ENCODE results near the gene THOP1.
"Not testable (repeated sequence)": the region's sequence is repeated elsewhere in the genome, so short reads cannot be mapped to it uniquely, and the experiment has no call there.

THOP1 gene

GRCh38 chr19:2817237-2817829 lies 32.0 kb downstream of the THOP1 start:
- DNase-seq: not testable (repeated sequence)

DNA sequence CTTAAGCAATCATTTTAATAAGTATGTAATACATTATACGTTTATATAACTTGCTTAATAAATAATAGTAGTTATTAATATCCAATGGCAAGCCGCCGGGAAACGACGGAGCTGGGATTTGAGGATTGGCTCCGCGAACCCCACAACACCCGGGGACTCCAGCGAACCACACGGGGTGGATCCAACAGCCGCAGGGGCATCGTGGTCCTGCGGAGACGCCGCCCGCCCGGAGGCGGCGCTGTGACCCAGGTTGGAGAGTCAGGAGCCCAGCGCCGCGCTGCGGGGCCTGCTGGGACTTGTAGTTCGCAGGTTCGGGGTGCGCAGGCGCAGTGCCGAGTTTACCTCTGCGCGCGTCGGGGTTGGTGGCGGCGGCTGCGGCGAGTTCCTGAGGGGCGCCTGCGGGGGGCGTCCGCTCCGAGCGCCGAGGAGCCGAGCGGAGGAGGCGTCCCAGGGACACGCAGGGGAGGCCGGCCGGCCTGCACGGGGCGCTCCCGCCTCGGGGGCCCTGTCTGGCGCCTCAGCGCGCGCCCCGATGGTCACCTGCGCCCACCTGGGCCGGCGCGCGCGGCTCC lies 34.3 kb downstream of the THOP1 start, which contains the start of gene ZNF554:
ZNF554 (plus strand) TSS at position 329 of the 572 bp plus-strand sequence; CDS start at position 533, 204 bp downstream.
- peak; percentile 24 to 94 (median 84) for DNase-seq

- DNase-seq: peak in 1 of 14 donors; percentile 38
These were observed 34.9 kb downstream of the THOP1 start for GRCh38 chr19:2820112-2820702.

- DNase-seq: no peak
These were observed 37.5 kb downstream of the THOP1 start for GRCh38 chr19:2822846-2823245.

GRCh38 chr19:2823646-2824045 lies 38.3 kb downstream of the THOP1 start:
- no peak for DNase-seq

DNA sequence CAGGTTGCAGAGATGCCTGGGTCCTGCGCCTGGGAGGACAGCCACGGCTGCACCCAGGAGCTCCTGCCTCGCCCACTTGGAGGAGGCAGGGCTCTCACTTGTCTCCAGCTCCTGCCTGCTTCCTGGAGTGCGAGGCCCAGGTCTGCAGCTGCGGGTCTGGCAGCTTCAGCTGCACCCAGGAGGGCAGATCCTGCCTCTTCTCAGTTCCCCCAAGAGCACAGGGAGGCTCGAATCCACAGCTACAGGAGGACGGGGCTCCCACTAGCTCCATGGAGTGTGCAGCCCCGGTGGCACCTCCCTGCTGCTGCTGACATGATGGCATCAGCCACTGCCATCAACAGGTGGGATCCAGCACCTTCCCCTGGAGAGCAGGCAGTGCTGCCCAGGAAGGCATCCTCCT lies 38.8 kb downstream of the THOP1 start:
- no peak for DNase-seq

GRCh38 chr19:2827022-2827421 lies 41.7 kb downstream of the THOP1 start:
- no peak for DNase-seq

DNA sequence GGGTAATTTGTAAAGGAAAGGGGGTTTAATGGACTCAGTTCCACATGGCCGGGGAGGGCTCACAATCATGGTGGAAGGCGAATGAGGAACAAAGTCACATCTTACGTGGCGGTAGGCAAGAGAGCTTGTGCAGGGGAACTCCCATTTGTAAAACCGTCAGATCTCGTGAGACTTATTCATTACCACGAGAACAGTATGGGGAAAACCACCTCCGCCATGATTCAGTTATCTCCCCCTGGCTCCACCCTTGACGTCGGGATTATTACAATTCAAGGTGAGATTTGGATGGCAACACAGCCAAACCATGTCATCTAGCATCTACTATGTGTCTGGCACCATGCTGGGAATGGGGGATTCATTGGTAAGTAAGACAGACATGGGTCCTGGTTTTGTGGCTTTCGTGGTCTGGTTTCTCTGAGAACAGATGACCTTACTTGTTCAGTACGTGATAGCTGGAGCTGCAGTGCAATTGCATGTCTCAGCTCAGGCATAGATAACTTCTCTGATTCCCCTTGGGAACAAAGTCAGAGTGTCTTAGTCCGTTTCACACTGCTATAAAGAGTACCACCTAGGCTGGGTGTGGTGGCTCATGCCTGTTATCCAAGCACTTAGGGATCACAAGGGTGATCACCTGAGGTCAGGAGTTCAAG lies 42.7 kb downstream of the THOP1 start:
- DNase-seq: no peak

DNA sequence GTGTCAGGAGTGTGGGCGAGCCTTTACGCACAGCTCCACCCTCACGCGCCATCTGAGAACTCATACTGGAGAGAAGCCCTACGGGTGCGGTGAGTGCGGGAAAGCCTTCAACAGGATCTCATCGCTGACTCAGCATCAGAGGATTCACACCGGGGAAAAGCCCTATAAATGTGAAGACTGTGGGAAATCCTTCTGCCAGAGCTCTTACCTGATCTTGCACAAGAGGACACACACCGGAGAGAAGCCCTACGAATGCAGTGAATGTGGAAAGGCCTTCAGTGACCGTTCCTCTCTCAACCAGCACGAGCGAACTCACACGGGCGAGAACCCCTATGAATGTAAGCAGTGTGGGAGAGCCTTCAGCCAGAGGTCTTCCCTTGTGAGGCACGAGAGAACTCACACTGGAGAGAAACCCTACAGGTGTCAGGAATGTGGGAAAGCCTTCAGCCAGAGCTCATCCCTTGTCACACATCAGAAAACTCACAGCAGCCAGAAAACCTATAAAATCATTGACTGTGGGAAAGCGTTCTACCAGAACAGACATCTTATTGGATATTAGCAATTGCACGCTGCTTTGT lies 49.1 kb downstream of the THOP1 start:
- no peak for DNase-seq

GRCh38 chr19:2837430-2837829 lies 52.1 kb downstream of the THOP1 start:
- no peak for DNase-seq

DNA sequence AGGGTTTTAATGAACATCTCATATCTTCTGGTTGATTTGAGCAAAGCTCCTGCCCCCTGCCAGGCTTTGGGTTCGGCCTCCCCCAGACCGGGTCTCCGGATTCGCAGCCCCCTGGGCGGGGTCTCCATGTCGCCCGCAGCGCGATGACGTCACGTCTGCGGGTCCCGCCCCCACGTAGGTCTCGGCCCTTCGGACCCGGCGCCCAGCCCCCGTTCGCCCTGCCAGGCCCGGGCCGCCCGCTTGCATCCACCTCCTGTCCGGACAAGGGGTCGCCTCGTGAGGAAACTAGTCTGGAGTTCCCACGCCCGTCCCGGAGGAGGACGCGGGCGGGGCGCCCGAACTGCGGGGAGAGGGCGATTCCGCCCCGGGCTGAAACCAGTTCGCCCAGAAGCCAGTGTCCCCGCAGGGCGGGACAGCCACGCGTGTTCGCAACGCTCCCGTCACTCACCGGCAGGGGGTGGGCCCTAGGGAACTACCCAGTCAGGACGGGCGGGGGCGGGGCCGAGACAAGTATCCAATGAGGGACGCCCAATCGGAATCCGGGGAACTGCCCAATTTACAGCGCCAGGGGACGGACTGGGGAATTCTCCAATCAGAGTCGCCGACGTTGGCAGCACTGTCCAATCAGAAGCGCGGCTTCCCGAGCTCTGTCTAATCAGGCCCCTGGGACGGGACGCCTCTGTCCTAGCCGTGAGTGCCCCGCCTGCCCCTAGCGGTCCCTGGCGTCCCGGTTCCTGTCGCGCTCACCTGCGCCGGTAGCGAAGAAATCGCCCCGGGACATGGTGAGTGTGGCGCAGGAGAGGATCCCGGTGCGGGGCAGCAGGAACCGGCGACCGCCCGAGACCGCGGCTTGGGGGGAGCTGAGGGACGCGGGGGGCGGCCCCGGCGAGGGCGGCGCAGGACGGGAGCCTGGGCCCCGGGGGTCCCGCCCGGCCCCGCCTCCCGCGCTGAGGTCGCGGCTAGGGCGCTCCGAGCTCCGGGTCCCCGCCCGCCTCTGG lies 55.8 kb downstream of the THOP1 start, which contains the start of gene ZNF555:
ZNF555 (plus strand) TSS at position 682 of the 998 bp plus-strand sequence; CDS start at position 780, 98 bp downstream.
- peak; percentile 94 to 100 (median 99) for DNase-seq

- DNase-seq: no peak
These were observed 56.7 kb downstream of the THOP1 start for GRCh38 chr19:2841855-2842574.

- no peak for DNase-seq
These were observed 59.8 kb downstream of the THOP1 start for GRCh38 chr19:2845107-2845506.

- no peak for DNase-seq
These were observed 61.0 kb downstream of the THOP1 start for GRCh38 chr19:2846180-2846894.

DNA sequence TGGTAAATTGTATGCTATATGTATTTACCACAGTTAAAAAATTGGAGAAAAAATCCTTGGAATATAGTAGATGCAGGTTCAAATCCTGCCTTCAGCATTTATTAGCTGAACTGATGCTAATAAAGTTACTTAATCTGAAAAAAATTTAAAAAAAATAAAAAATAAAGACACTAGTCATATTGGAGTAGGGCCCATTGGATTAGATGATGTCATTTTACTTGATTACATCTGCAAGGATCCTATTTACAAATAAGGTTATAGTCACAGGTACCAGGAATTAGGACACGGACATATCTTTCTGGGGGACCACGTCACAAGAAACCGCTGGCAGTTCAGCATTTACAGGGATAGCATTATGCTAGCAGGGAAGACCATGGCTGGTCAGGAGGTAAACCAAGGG lies 62.2 kb downstream of the THOP1 start:
- no peak for DNase-seq

- no peak for DNase-seq
These were observed 63.3 kb downstream of the THOP1 start for GRCh38 chr19:2848616-2849015.

GRCh38 chr19:2850256-2850925 lies 65.1 kb downstream of the THOP1 start:
- DNase-seq: no peak

DNA sequence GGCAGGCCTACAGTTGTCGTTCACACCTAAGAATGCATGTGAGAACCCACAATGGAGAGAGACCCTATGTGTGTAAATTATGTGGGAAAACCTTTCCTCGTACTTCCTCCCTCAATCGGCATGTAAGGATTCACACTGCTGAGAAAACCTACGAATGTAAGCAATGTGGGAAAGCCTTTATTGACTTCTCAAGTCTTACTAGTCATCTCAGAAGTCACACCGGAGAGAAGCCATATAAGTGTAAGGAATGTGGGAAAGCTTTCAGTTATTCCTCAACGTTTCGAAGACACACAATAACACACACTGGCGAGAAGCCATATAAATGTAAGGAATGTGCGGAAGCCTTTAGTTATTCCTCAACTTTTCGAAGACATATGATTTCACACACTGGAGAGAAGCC lies 67.3 kb downstream of the THOP1 start:
- no peak for DNase-seq

DNA sequence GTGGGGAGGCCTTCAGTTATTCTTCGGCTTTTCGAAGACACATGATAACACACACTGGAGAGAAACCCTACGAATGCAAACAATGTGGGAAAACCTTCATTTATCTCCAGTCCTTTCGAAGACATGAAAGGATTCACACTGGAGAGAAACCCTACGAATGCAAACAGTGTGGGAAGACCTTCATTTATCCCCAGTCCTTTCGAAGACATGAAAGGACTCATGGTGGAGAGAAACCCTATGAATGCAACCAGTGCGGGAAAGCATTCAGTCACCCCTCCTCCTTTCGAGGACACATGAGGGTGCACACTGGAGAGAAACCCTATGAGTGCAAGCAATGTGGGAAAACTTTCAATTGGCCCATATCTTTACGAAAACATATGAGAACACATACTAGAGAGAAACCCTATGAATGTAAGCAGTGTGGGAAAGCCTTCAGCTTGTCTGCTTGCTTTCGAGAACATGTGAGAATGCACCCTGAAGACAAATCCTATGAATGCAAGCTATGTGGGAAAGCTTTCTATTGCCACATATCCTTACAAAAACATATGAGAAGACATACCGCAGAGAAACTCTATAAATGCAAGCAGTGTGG lies 67.8 kb downstream of the THOP1 start:
- no peak for DNase-seq

Measured in C1 segment of cervical spinal cord (tissue), 14 donors.